H1 (cell line): ENCODE data around the gene CRYGN.

Source experiments
- BRCA1 ChIP-seq: IDR thresholded peaks from 2 replicates; pipeline ENCODE4 v1.6.1; 2012; ENCODE audit warnings: low read depth, low read length, improper control_type of control experiment
- CREB1 ChIP-seq: IDR thresholded peaks from 2 replicates; pipeline ENCODE4 v1.6.1; 2012; ENCODE audit warnings: inconsistent platforms
- CTCF ChIP-seq, 3 experiments: IDR thresholded peaks; 1 replicate in 2 of 3; 2 replicates in 1 of 3; pipeline versions ENCODE4 v1.5.1 to v1.6.1; 2011; ENCODE audit warnings: low read length in 3 of 3, mild to moderate bottlenecking in 3 of 3, inconsistent platforms in 2 of 3, low read depth in 1 of 3, moderate library complexity in 1 of 3; ENCODE audit not compliant: insufficient read depth in 1 of 3; ENCODE audit errors: control extremely low read depth in 1 of 3
- EP300 ChIP-seq, 2 experiments: IDR thresholded peaks; 1 replicate in 1 of 2; 2 replicates in 1 of 2; pipeline ENCODE4 v1.6.1; 2011 to 2012; ENCODE audit warnings: low read depth in 2 of 2, low read length in 2 of 2, mild to moderate bottlenecking in 2 of 2, borderline replicate concordance in 1 of 2, inconsistent platforms in 1 of 2, moderate library complexity in 1 of 2
- JUN ChIP-seq: IDR thresholded peaks from 2 replicates; pipeline ENCODE4 v1.6.1; 2011; ENCODE audit warnings: low read depth, mild to moderate bottlenecking, improper control_type of control experiment, low read length
- POLR2A ChIP-seq, 2 experiments: IDR thresholded peaks; 1 replicate in 1 of 2; 2 replicates in 1 of 2; pipeline ENCODE4 v1.6.1; 2011; ENCODE audit warnings: low read depth in 2 of 2, low read length in 2 of 2, mild to moderate bottlenecking in 2 of 2; ENCODE audit errors: control extremely low read depth in 1 of 2
- POLR2AphosphoS5 ChIP-seq: IDR thresholded peaks from 2 replicates; pipeline ENCODE4 v1.6.1; 2011; ENCODE audit warnings: low read depth, low read length
- RBBP5 ChIP-seq: IDR thresholded peaks from 2 replicates; pipeline ENCODE4 v1.7.1; 2012; ENCODE audit warnings: low read depth, mild to moderate bottlenecking, inconsistent platforms, low read length, moderate library complexity, borderline replicate concordance
- RFX5 ChIP-seq: IDR thresholded peaks from 2 replicates; pipeline ENCODE4 v1.6.1; 2011; ENCODE audit warnings: low read depth, low read length, improper control_type of control experiment, borderline replicate concordance
- SAP30 ChIP-seq: fragments of 300-600 bp; sonication (generic); IDR thresholded peaks from 2 replicates; pipeline ENCODE4 v1.7.1; 2012; ENCODE audit warnings: low read length, moderate library complexity, mild to moderate bottlenecking, inconsistent platforms; ENCODE audit not compliant: insufficient read depth, insufficient replicate concordance
- TAF1 ChIP-seq: IDR thresholded peaks from 2 replicates; pipeline ENCODE4 v1.6.1; 2011; ENCODE audit warnings: mild to moderate bottlenecking, low read depth, low read length
- TEAD4 ChIP-seq: IDR thresholded peaks from 2 replicates; pipeline ENCODE4 v1.6.1; 2012; ENCODE audit warnings: low read depth, low read length, inconsistent platforms, mixed read lengths

DNA sequence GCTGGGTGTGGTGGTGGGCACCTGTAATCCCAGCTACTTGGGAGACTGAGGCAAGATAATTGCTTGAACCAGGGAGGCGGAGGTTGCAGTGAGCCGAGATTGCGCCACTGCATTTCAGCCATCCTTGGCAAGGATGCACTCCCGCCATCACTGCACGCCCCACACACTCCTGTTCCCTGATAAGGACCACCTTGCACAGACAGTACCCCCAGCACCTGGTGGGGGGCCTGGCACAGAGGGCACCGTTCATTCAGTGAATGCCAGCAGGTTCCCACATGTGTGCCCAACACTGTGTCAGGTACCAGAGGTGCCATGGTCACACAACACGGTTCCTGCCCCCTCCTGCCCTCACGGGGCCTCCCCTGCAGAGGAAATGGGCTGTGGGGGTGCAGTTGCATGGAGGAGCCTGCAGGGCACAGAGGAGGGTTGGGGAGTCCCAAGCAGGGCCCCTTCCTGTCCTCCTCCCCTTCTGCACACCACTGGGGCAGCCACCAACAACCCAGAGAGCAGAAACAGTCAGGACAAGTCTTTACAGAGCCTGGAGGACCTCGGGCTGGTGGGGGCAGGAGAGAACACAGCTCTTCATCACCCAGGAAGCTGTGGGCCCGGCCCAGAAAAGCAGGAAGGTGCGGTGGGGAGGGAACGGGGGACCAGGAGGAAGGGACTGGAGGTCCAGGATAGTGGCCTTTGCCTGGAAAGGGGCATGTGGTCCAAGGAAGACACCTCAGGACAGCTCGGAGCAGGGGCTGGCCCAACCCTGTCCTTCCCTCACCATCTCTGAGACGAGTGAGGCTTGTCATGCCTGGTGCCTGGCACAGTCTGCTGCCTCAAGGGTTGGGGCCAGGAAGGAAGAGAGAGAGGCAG lies 7.1 kb downstream of the CRYGN start:
- no peak for TF ChIP-seq SAP30
- peak in 2 of 3 experiments; percentile 13 to 35; a peak in 1 of 4 replicates for TF ChIP-seq CTCF (IDR thresholded peaks at IDR 0.05; ENCODE audit: control extremely low read depth in 1 of 3, insufficient read depth in 1 of 3, low read depth in 1 of 3, low read length in 3 of 3)
- TF ChIP-seq EP300 (IDR thresholded peaks at IDR 0.05; ENCODE audit: borderline replicate concordance in 1 of 2, low read depth in 2 of 2, low read length in 2 of 2) = no peak
- no peak for TF ChIP-seq TAF1
- no peak for TF ChIP-seq RBBP5
- TF ChIP-seq JUN = no peak
- no peak for TF ChIP-seq TEAD4
- TF ChIP-seq POLR2AphosphoS5 = no peak
- no peak for TF ChIP-seq POLR2A (IDR thresholded peaks at IDR 0.05; ENCODE audit: control extremely low read depth in 1 of 2, low read depth in 2 of 2, low read length in 2 of 2)
- no peak for TF ChIP-seq CREB1
- TF ChIP-seq RFX5 = no peak
- TF ChIP-seq BRCA1 = no peak
